HepG2 (cell line): ENCODE data around the gene ALG9. TPM values are rescaled to one million over a fixed set of nuclear protein-coding genes. Genes with fewer than 3 reads are reported as not detected.

Experiments
- ATAC-seq: fragments of 200-7000 bp; cut with Tn5 transposase; 3 replicates; pipeline ENCODE4 v1.9.1; 2020; ENCODE audit warnings: mild to moderate bottlenecking, moderate library complexity
- BruUV-seq: library from RNA; stranded (reverse); fragments of 400-500 nt; replicated peaks from 2 replicates; lab custom pipeline; 2021; lab: Mats Ljungman, UMichigan
- CTCF ChIA-PET: fragments of 300-600 bp; formaldehyde crosslinking; extraction: SDS; loops from one replicate; lab custom pipeline; 2021; ENCODE audit warnings: low total read pairs, inconsistent platforms, low intra/inter-chr PET ratio; lab: Yijun Ruan, JAX
- POLR2A ChIA-PET: fragments of 350-600 bp; sonication (Branson Sonifier 250); formaldehyde crosslinking; loops from one replicate; lab custom pipeline; 2020; ENCODE audit warnings: antibody characterized with exemption, inconsistent platforms; lab: Yijun Ruan, JAX
- DNase-seq: peaks from one replicate; pipeline ENCODE4 v3.0.0-alpha.2; 2015; ENCODE audit warnings: low spot score
- FAIRE-seq: peaks from 3 replicates; lab custom pipeline; 2011; peaks lifted over from hg19 to GRCh38; lab: Jason Lieb, UNC
- H2AFZ ChIP-seq: one replicate; pipeline ENCODE4 v1.6.1; 2011; ENCODE audit warnings: low read length, inconsistent platforms
- H3K27ac ChIP-seq: fragments of 300-600 bp; 3 replicates; pipeline ENCODE4 v1.8.0; 2011; ENCODE audit warnings: mixed run types, mild to moderate bottlenecking, mixed read lengths, low read length, inconsistent platforms; ENCODE audit not compliant: insufficient read depth; ENCODE audit errors: extremely low read length
- H3K27me3 ChIP-seq, 2 experiments: fragments of 200-600 bp in 1 of 2; 2 replicates in 1 of 2; 3 replicates in 1 of 2; pipeline versions ENCODE4 v1.6.0 to v1.8.0; 2011; ENCODE audit warnings: low read length in 2 of 2, mild to moderate bottlenecking in 2 of 2, moderate library complexity in 2 of 2, inconsistent platforms in 1 of 2; ENCODE audit not compliant: insufficient read depth in 2 of 2, control insufficient read depth in 1 of 2
- H3K36me3 ChIP-seq, 2 experiments: fragments of 200-600 bp in 1 of 2; replicated peaks in 1 of 2; 2 replicates in 1 of 2; 3 replicates in 1 of 2; pipeline versions ENCODE4 v1.5.1 to v1.8.0; 2011; ENCODE audit warnings: low read length in 2 of 2, inconsistent platforms in 1 of 2; ENCODE audit not compliant: insufficient read depth in 2 of 2, control insufficient read depth in 1 of 2
- H3K4me1 ChIP-seq: 2 replicates; pipeline ENCODE4 v1.5.1; 2012; ENCODE audit warnings: low read length, inconsistent platforms; ENCODE audit not compliant: insufficient read depth
- H3K4me2 ChIP-seq: 2 replicates; pipeline ENCODE4 v1.6.0; 2011; ENCODE audit warnings: low read depth, low read length, inconsistent platforms
- H3K4me3 ChIP-seq, 3 experiments: fragments of 200-600 bp in 1 of 3; sonication (generic), shearing (Covaris generic) in 1 of 3; replicated peaks in 1 of 3; 2 replicates each; pipeline ENCODE4 v1.5.1; 2011 to 2016; ENCODE audit warnings: low read length in 3 of 3, inconsistent platforms in 2 of 3, low read depth in 2 of 3, mild to moderate bottlenecking in 2 of 3, control low read depth in 1 of 3, mixed read lengths in 1 of 3; ENCODE audit not compliant: insufficient read depth in 1 of 3
- H3K79me2 ChIP-seq: one replicate; pipeline ENCODE4 v1.6.1; 2011; ENCODE audit warnings: low read length, inconsistent platforms; ENCODE audit not compliant: insufficient read depth
- H3K9ac ChIP-seq: 2 replicates; pipeline ENCODE4 v1.6.0; 2011; ENCODE audit warnings: mild to moderate bottlenecking, low read depth, low read length, inconsistent platforms; ENCODE audit not compliant: insufficient read depth
- H3K9me3 ChIP-seq: 2 replicates; pipeline ENCODE4 v1.5.1; 2012; ENCODE audit warnings: mild to moderate bottlenecking, low read length
- H4K20me1 ChIP-seq: 2 replicates; pipeline ENCODE4 v1.6.0; 2011; ENCODE audit warnings: inconsistent platforms, mild to moderate bottlenecking, low read length, moderate library complexity; ENCODE audit not compliant: insufficient read depth
- CCDC6 ChIP-seq: sonication (generic); formaldehyde crosslinking; IDR thresholded peaks from 2 replicates; pipeline ENCODE4 v1.8.1; 2022; ENCODE audit warnings: mild to moderate bottlenecking, missing genetic modification reagents, moderate library complexity
- GLI4 ChIP-seq: sonication (generic); formaldehyde crosslinking; IDR thresholded peaks from 2 replicates; pipeline ENCODE4 v1.5.1; 2020; ENCODE audit warnings: missing genetic modification reagents, mild to moderate bottlenecking, moderate library complexity, borderline replicate concordance
- HNF4A ChIP-seq: sonication (generic); formaldehyde crosslinking; IDR thresholded peaks from 2 replicates; pipeline ENCODE4 v1.4.0; 2020; ENCODE audit warnings: missing genetic modification reagents
- KDM3A ChIP-seq: IDR thresholded peaks from 2 replicates; pipeline ENCODE4 v1.6.1; 2018; ENCODE audit warnings: low read depth, missing compliant biosample characterization
- MIER3 ChIP-seq: IDR thresholded peaks from 2 replicates; pipeline ENCODE4 v1.6.1; 2016; ENCODE audit warnings: missing compliant biosample characterization, borderline replicate concordance
- NFE2L2 ChIP-seq: fragments of 150-350 bp; IDR thresholded peaks from 2 replicates; pipeline ENCODE4 v1.6.1; 2014; ENCODE audit warnings: low read length
- NRL ChIP-seq: sonication (generic); formaldehyde crosslinking; IDR thresholded peaks from 2 replicates; pipeline ENCODE4 v1.5.0; 2020; ENCODE audit warnings: missing genetic modification reagents, mild to moderate bottlenecking, moderate library complexity, borderline replicate concordance
- STAG1 ChIP-seq: sonication (generic); formaldehyde crosslinking; IDR thresholded peaks from 2 replicates; pipeline ENCODE4 v1.4.0; 2020; ENCODE audit warnings: missing genetic modification reagents
- TCF7 ChIP-seq: sonication (generic); IDR thresholded peaks from 2 replicates; pipeline ENCODE4 v1.6.1; 2016; ENCODE audit warnings: antibody characterized with exemption, low read depth
- THAP11 ChIP-seq: IDR thresholded peaks from 2 replicates; pipeline ENCODE4 v1.6.1; 2016; ENCODE audit warnings: missing biosample characterization, missing genetic modification reagents
- ZNF160 ChIP-seq: sonication (generic); formaldehyde crosslinking; IDR thresholded peaks from 2 replicates; pipeline ENCODE4 v1.8.0; 2022; ENCODE audit warnings: mild to moderate bottlenecking, inconsistent platforms, missing genetic modification reagents
- ZNF510 ChIP-seq: sonication (generic); formaldehyde crosslinking; IDR thresholded peaks from 2 replicates; pipeline ENCODE4 v1.4.0; 2020; ENCODE audit warnings: low read depth, mild to moderate bottlenecking, missing genetic modification reagents
- ZNF746 ChIP-seq: sonication (generic); formaldehyde crosslinking; IDR thresholded peaks from 2 replicates; pipeline ENCODE4 v1.8.0; 2022; ENCODE audit warnings: mild to moderate bottlenecking, missing genetic modification reagents
- ZNF768 ChIP-seq: sonication (generic); formaldehyde crosslinking; IDR thresholded peaks from 2 replicates; pipeline ENCODE4 v1.4.0; 2020; ENCODE audit warnings: missing genetic modification reagents
- WGBS: methylation state at CpG from one replicate; pipeline ENCODE4 v1.1.6; 2017; ENCODE audit warnings: low lambda C conversion rate; 5-methylcytosine and 5-hydroxymethylcytosine counted together
- in situ Hi-C: cut with HindIII; loops from 2 replicates; pipeline ENCODE4 v1.10.0; 2017; ENCODE audit warnings: low pct_unique_long_range_greater_than_20kb; ENCODE audit not compliant: extremely low pct_ligation_motif_present
- intact Hi-C: fragments of 100-400 bp; cut with micrococcal nuclease; formaldehyde crosslinking; loops from one replicate; pipeline ENCODE4 v1.10.0; 2022; ENCODE audit not compliant: unreplicated experiment
- polyA plus RNA-seq, 8 experiments: library from polyadenylated mRNA; depleted of rRNA in 3 of 8; stranded (reverse) in 7 of 8; unstranded in 1 of 8; fragments of >200 nt; fragmentation: Illumina TruSeq in 4 of 8; extraction: Trizol in 4 of 8; gene quantifications; 2 replicates each; pipeline versions ENCODE4 v1.2.1 to v1.2.3, GENCODE V29; 2011 to 2016; ENCODE audit warnings: low read depth in 4 of 8, missing spikeins in 1 of 8, mixed read lengths in 1 of 8; ENCODE audit not compliant: insufficient read depth in 1 of 8
- total RNA-seq, 5 experiments: library from RNA; depleted of rRNA; stranded (reverse); fragments of >200 nt; fragmentation: Illumina TruSeq; extraction: Trizol; gene quantifications; 2 replicates each; pipeline ENCODE4 v1.2.3, GENCODE V29; 2016; ENCODE audit warnings: low read depth in 1 of 5
- TF ChIP-seq, protein P1 (sequence below): sonication (generic); formaldehyde crosslinking; IDR thresholded peaks from 2 replicates; pipeline ENCODE4 v1.5.0; 2020; ENCODE audit warnings: missing genetic modification reagents
- TF ChIP-seq, protein P2 (sequence below): sonication (generic); formaldehyde crosslinking; IDR thresholded peaks from 2 replicates; pipeline ENCODE4 v1.8.1; 2023; ENCODE audit warnings: missing genetic modification reagents, inconsistent platforms, borderline replicate concordance
- TF ChIP-seq, protein P3 (sequence below): sonication (generic); formaldehyde crosslinking; IDR thresholded peaks from 2 replicates; pipeline ENCODE4 v1.4.0; 2020; ENCODE audit warnings: missing genetic modification reagents
- TF ChIP-seq, protein P4 (sequence below): sonication (generic); formaldehyde crosslinking; conservative IDR thresholded peaks from 2 replicates; pipeline ENCODE4 v1.4.0; 2020; ENCODE audit warnings: missing genetic modification reagents
- TF ChIP-seq, protein P5 (sequence below): IDR thresholded peaks from 2 replicates; pipeline ENCODE4 v1.6.1; 2016; ENCODE audit warnings: missing biosample characterization, missing genetic modification reagents, low read depth

ALG9 gene
- total and polyA plus RNA-seq, 2 of the 13 experiments (the other 11 are each of a cell fraction or from before 2014, with no cell fraction given) = 39.4 to 40.6 TPM

DNA sequence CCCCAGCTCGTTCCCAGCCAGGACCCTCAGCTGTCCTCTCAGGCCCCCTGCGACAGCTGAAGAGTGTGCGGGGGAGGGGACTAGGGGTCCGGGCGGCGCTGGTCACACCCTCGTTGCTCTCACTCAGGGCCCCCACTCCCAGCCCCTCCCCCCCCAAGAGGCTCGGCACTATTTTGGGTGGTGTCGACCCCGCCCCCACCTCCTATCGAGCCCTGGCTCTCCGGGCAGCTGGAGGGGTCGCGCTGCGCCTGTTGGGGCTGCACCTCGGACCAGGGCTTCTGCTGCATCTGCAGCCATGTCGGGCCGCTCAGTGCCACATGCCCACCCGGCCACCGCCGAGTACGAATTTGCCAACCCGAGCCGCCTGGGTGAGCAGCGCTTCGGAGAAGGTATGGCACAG is 41.2 kb upstream of the ALG9 start, which contains the start of gene HSPB2:
Gene HSPB2, plus strand, starts transcription at position 200 of the 400 bp plus-strand sequence. Its CDS starts 96 bp downstream, at position 296.
- DNase-seq (no peak), FAIRE-seq (no peak), ATAC-seq (no peak)
- H3K79me2 ChIP-seq = no peaks in the 10 kb centered on the region
- peak within 1 kb of the TSS; percentile 65 for H3K4me2 ChIP-seq
- H3K27ac ChIP-seq = no peak within 1 kb of the TSS
- H2AFZ ChIP-seq = no peak within 1 kb of the TSS
- ChIA-PET CTCF (no interaction called here), POLR2A (interaction anchor here (1.5 to 1.9 kb wide), 2 partner anchors 14 kb away, joined by 5 to 7 read pairs; no protein-coding TSS in a partner anchor)
- no peaks in the 10 kb centered on the region for H3K9me3 ChIP-seq
- H3K4me3 ChIP-seq = peak within 1 kb of the TSS in 1 of 3 experiments; percentile 32; a peak in 2 of 6 replicates
- 73% methylated on average over 11 of the region's 26 CpGs for WGBS
- no peaks in the 10 kb centered on the region; a peak in 1 of 5 replicates for H3K27me3 ChIP-seq
- no peak within 1 kb of the TSS for H3K9ac ChIP-seq
- H3K36me3 ChIP-seq = no peaks in the 10 kb centered on the region
- no peaks in the 10 kb centered on the region for H4K20me1 ChIP-seq
- H3K4me1 ChIP-seq = peaks cover 58% of the 10 kb centered on the region
- in situ Hi-C loops = no loop called here
- intact Hi-C loops = no loop called here
- BruUV-seq = no TSS peak
- no peak for TF ChIP-seq THAP11
- no peak for TF ChIP-seq MIER3
- TF ChIP-seq, protein P1, sequence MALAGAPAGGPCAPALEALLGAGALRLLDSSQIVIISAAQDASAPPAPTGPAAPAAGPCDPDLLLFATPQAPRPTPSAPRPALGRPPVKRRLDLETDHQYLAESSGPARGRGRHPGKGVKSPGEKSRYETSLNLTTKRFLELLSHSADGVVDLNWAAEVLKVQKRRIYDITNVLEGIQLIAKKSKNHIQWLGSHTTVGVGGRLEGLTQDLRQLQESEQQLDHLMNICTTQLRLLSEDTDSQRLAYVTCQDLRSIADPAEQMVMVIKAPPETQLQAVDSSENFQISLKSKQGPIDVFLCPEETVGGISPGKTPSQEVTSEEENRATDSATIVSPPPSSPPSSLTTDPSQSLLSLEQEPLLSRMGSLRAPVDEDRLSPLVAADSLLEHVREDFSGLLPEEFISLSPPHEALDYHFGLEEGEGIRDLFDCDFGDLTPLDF = no peak
- no peak for TF ChIP-seq NRL (CRISPR knock-in tag)
- TF ChIP-seq, protein P2, sequence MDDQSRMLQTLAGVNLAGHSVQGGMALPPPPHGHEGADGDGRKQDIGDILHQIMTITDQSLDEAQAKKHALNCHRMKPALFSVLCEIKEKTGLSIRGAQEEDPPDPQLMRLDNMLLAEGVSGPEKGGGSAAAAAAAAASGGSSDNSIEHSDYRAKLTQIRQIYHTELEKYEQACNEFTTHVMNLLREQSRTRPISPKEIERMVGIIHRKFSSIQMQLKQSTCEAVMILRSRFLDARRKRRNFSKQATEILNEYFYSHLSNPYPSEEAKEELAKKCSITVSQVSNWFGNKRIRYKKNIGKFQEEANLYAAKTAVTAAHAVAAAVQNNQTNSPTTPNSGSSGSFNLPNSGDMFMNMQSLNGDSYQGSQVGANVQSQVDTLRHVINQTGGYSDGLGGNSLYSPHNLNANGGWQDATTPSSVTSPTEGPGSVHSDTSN = no peak
- no peak for TF ChIP-seq GLI4
- TF ChIP-seq ZNF160 (CRISPR knock-in tag) = no peak
- TF ChIP-seq KDM3A (CRISPR knock-in tag) = no peak
- no peak for TF ChIP-seq TCF7
- no peak for TF ChIP-seq NFE2L2
- no peak for TF ChIP-seq CCDC6
- no peak for TF ChIP-seq HNF4A (CRISPR knock-in tag)
- no peak for TF ChIP-seq ZNF746 (CRISPR knock-in tag)
- TF ChIP-seq ZNF768 (CRISPR knock-in tag) = no peak
- no peak for TF ChIP-seq ZNF510
- TF ChIP-seq, protein P3, sequence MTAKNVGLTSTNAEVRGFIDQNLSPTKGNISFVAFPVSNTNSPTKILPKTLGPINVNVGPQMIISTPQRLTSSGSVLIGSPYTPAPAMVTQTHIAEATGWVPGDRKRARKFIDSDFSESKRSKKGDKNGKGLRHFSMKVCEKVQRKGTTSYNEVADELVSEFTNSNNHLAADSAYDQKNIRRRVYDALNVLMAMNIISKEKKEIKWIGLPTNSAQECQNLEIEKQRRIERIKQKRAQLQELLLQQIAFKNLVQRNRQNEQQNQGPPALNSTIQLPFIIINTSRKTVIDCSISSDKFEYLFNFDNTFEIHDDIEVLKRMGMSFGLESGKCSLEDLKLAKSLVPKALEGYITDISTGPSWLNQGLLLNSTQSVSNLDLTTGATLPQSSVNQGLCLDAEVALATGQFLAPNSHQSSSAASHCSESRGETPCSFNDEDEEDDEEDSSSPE (CRISPR knock-in tag) = no peak
- TF ChIP-seq, protein P4, sequence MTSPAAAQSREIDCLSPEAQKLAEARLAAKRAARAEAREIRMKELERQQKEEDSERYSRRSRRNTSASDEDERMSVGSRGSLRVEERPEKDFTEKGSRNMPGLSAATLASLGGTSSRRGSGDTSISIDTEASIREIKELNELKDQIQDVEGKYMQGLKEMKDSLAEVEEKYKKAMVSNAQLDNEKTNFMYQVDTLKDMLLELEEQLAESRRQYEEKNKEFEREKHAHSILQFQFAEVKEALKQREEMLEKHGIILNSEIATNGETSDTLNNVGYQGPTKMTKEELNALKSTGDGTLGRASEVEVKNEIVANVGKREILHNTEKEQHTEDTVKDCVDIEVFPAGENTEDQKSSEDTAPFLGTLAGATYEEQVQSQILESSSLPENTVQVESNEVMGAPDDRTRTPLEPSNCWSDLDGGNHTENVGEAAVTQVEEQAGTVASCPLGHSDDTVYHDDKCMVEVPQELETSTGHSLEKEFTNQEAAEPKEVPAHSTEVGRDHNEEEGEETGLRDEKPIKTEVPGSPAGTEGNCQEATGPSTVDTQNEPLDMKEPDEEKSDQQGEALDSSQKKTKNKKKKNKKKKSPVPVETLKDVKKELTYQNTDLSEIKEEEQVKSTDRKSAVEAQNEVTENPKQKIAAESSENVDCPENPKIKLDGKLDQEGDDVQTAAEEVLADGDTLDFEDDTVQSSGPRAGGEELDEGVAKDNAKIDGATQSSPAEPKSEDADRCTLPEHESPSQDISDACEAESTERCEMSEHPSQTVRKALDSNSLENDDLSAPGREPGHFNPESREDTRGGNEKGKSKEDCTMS = no peak
- TF ChIP-seq STAG1 = no peak
- TF ChIP-seq, protein P5, sequence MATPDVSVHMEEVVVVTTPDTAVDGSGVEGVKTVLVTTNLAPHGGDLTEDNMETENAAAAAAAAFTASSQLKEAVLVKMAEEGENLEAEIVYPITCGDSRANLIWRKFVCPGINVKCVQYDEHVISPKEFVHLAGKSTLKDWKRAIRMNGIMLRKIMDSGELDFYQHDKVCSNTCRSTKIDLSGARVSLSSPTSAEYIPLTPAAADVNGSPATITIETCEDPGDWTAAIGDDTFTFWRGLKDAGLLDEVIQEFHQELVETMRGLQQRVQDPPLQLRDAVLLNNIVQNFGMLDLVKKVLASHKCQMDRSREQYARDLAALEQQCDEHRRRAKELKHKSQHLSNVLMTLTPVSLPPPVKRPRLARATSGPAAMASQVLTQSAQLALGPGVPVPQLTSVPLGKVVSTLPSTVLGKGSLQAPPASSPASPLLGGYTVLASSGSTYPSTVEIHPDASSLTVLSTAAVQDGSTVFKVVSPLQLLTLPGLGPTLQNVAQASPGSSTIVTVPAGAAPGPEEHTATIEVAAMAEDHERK (CRISPR knock-in tag) = no peak
